ENCODE results near the gene ARHGAP18.
"Not testable (repeated sequence)": the region's sequence is repeated elsewhere in the genome, so short reads cannot be mapped to it uniquely, and the experiment has no call there.

Gene ARHGAP18

GRCh38 chr6:129570929-129571328 is 139.0 kb downstream of the ARHGAP18 start:
- not testable (repeated sequence) for DNase-seq

DNA sequence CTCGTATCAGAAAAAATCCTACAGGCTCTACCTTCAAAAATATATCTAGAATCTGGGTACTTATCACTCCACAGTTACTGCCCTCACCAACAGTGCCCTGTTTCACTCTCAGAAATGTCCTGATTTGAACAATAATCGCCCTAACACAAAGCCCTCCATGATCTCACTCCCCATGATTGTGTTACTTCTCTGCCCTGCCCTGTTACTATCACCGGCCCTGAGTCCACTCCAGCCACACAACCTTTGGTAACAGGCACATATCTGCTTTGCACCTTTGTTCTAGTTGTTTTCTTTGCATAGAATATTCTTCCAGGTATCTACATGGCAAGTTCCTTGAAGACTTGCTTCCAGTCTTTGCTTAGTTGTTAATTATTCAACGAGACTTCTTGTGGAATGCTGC is 142.0 kb downstream of the ARHGAP18 start:
- no peak for DNase-seq

DNA sequence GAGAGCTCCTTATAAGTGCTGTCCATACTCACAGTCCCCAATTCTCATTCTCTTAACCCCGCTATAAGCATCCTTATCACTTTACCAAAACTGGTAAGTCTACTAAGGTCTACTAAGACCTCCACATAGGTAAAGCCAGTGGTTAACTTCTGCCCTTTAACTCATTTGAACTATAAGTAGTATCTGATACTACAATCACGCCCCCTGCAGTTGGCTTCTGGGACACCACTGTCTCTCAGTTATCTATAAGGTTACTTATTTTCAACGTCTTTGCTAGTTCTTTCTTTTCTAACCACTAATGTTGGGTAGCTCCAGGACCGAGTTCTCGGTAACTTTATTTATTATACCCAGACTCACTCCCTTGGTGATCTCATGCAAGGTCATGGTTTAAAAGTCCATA is 142.6 kb downstream of the ARHGAP18 start:
- DNase-seq, result no peak

DNA sequence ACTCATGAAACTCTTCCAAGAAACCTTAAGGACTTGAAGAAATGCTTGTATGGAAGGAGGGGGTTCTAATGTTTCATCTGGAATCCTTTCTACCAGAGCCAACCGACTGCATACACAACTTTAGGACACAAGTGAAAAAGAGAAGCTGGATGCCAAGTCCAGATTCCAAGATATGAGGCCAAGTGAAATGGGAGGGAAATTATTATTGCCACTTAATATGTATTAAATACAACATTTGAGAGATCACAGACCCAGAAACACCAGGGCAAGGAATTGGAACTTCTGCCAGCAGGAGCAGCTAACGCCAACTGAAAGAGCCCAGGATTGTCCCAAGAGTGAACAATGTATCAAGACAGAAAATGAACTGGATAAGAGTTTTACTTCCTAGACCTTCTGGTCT is 144.2 kb downstream of the ARHGAP18 start:
- no peak for DNase-seq

GRCh38 chr6:129565366-129565765 is 144.6 kb downstream of the ARHGAP18 start:
- DNase-seq, result no peak

GRCh38 chr6:129558248-129558647 is 151.7 kb downstream of the ARHGAP18 start:
- no peak for DNase-seq

GRCh38 chr6:129555206-129555832 is 154.7 kb downstream of the ARHGAP18 start:
- no peak for DNase-seq

DNA sequence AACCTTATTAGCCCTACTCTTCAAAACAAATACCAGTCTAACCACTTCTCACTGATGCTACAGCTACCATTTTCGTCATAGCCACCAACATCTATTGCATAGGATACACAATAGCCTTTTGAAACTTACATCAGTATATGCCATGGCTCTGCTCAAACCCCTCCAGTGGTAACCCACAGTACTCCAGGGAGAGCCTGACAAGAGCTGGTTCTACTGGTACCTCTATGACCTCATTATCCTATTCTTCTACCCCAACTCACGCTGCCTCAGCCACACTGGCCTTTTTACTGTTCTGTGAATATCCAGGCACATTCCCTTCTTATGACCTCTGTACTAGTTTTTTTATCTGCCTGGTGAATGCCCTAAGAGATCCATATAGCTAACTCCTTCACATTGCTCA is 157.6 kb downstream of the ARHGAP18 start:
- DNase-seq, result no peak

GRCh38 chr6:129551486-129551885 is 158.5 kb downstream of the ARHGAP18 start:
- DNase-seq, result no peak

DNA sequence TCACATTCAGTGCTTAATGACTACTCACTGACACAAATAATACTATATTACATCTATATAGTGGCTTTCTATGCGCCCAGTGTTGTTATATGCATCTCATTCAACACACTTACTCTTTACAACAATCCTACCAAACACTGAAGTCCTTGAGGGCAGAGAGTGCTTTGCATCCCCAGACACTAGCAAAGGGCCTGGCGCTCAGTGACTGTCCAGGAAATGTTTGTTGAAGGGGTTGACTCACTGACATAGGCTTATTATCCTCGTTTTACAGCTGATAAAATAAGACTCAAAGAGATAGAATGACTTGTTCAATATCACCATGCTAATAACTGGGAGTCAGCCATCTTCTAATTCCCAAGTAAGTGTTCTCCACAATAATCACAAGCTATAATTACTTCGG is 163.3 kb downstream of the ARHGAP18 start:
- no peak for DNase-seq

DNA sequence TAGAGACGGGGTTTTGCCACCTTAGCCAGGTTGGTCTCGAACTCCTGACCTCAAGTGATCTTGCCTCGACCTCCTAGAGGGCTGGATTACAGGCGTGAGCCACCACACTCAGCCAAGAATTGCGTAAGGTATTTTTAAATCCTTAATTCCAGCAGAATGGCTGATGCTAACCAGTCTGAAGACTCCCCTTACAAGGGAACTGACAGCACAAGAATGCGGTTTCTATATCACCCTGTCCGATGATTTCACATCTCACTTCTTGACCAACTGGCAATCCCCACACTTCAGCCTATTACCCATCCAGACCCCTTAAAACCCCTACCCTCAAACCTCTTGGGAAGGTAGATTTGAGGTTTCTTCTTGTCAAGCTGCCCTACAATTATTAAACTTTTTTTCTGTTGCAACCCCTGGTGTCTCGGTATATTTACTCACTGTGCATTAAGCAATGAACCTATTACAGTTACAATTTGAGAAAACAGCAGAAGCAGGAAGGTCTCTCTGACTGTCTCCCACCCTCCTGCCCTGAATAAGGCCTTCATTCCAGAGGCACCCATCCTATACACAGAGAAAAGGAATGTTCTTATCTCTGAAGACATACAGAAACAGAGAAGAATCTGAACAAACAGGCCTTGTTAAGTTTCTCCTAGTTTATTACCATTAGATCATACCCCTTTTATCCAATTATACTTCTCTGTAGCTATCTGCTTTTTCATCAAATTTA is 164.9 kb downstream of the ARHGAP18 start:
- DNase-seq, result no peak

DNA sequence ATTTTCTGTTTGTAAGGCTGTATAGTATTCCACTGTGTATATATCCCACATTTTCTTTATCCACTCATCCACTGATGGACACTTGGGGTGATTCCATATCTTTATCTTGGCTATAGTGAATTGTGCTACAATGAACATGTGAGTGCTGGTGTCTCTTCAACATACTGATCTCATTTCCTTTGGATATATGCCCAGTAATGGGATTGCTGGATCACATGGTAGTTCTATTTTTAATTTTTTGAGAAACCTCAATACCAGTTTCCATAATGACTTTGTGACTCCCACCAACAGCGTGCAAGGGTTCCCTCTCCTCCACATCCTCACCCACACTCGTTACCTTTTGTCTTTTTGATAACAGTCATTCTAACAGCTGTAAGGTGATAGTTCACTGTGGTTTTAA is 166.0 kb downstream of the ARHGAP18 start:
- DNase-seq, result no peak

DNA sequence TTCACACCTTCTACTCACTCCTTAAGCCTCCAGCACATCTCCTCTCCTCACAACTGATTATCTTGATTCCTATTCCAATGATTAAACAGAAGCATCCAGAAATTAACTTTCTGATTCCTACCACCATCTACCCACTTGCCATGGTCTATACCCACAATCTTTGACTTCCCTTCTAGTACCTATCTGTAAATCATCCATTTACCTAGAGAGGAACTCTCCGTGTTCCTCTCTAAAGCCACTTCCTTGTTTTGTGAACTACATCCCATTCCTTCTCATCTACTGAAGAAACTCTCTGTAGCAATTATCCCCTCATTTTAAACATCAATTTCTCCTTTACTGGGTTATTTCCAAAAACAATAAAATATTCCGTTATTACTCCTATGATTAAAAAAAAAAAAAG is 167.3 kb downstream of the ARHGAP18 start:
- no peak for DNase-seq

GRCh38 chr6:129539032-129539431 is 170.9 kb downstream of the ARHGAP18 start:
- DNase-seq, result no peak

- no peak for DNase-seq
Observed at GRCh38 chr6:129536271-129536670, 173.7 kb downstream of the ARHGAP18 start.

DNA sequence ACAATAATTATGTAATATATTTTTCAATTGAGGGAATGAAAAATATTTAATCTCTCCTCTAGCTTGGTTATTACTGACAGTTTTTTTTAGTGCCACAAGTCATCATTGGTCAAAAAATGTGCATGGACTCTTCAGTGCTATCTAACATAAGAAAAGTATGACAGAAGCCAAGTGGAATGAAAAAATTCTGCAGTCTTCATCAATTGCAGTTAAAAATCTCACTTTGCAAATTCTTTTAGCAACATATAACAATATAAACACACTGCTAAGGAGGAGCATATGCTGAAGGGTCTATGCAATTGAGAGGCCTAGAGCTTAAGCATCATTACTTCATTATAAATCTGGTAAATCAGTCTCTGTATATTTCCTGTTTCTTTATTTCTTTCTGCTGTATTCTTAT is 175.1 kb downstream of the ARHGAP18 start:
- DNase-seq, result no peak
